ENCODE measurements around the gene GID8.

The GID8 gene

GRCh38 chr20:62986257-62986800 is 48.4 kb downstream of the GID8 start:
- DNase-seq (ENCODE audit: low read depth), result no peak

- no peak for DNase-seq (ENCODE audit: low read depth)
Measured at GRCh38 chr20:62987114-62987513, 49.2 kb downstream of the GID8 start.

DNA sequence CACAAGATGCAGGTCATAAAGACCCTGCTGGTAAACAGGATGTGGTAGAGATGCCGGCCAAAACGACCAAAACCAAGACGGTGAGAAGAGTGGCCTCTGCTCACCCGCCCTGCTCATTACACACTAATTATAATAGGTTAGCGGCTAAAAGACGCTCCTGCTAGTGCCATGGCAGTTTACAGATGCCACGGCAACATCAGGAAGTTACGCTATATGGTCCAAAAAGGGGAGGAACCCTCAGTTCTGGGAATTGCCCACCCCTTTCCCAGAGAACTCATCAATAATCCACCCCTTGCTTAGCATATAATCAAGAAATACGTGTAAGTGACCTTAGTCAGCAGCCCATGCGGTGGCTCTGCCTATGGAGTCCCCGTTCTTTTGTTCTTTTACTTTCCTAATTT is 51.3 kb downstream of the GID8 start:
- no peak for DNase-seq (ENCODE audit: low read depth)

- DNase-seq (ENCODE audit: low read depth), result no peak
Measured at GRCh38 chr20:62990306-62990825, 52.4 kb downstream of the GID8 start.

- DNase-seq (ENCODE audit: low read depth), result no peak
Measured at GRCh38 chr20:62991196-62991807, 53.4 kb downstream of the GID8 start.

- DNase-seq (ENCODE audit: low read depth), result no peak
Measured at GRCh38 chr20:62991863-62992262, 53.9 kb downstream of the GID8 start.

DNA sequence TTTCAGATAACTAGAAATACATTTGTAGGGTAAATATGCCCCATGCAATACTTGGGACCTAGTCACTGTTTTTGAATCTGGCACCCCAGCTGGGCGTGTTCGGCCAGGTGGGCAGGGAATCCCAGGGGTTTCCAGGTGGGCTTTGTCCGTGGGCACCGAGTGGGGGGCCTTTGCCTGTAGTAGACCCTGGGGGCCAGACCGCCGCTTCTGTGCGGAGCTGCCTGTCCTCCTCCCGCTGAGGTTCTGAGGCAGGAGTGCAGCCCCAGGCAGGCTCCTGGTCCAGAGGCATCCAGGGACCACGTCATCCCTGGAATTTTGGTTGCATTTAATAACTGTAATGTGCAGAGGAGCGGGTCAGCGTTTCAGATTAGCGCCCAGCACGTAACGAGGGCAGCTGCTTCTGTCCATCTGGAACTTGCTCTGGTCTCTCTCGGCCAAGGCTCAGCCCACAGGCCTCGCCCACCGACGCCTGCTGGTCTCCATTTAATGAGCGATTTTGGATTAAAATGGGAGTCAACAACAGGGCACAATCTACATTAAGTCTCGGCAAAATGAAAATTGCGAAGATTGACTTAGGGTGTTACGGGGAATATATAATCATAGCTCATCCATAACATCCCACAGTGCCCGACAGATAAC is 56.0 kb downstream of the GID8 start:
- no peak for DNase-seq (ENCODE audit: low read depth)

DNA sequence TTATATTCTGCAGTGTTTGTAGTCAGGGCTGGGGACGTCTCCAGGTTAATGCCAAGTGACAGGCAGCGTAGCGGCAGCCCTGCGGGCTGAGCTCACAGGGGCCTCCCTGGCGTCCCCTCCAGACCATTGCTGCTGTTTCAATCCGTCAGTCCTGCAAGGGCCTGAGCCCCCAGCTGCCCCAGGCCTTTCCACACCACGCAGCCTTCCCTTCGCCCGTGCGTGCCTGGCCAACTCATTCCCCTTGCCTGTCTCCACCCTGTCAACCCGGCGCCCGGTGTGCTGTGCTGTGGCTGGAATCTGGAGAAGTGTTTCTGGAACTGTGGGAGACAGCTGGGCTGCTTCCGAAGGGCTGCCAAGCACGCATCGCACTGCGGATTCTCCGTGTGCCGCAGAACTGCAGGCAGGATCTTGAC is 56.9 kb downstream of the GID8 start:
- DNase-seq (ENCODE audit: low read depth), result no peak

GRCh38 chr20:62995481-62995880 is 57.5 kb downstream of the GID8 start:
- no peak for DNase-seq (ENCODE audit: low read depth)

DNA sequence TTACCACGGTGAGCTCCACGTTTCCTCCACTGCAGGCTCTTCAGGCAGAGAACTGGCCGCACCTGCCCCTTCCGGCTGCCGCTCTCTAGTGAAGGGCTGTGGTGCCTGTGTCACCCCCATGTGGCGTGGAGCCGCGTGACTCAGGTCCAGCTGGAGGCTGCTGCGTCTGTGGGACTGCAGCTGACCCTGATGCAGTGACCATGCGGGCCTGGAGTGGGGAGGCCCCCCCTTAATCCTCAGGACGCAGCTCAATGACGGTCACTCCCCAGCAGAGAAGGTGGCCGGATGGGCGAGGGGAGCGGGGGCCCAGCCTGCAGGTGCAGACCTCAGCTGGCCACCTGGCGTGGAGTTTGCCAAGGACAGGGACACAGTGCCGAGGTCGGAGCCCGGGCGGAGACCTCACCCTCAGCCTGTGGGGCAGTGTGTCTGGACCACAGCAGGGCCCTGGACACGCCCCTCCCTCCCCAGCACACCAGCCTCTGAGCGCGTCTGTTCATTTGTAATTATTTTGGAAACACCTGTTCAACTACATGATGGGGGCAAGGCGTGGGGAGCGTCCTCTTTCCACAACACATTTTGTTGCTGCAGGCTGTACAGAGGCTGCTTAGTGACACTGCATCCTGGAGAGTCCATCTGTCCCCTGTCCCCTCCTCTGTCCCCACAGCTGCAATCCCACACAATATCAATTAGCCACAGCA is 58.1 kb downstream of the GID8 start:
- no peak for DNase-seq (ENCODE audit: low read depth)

DNA sequence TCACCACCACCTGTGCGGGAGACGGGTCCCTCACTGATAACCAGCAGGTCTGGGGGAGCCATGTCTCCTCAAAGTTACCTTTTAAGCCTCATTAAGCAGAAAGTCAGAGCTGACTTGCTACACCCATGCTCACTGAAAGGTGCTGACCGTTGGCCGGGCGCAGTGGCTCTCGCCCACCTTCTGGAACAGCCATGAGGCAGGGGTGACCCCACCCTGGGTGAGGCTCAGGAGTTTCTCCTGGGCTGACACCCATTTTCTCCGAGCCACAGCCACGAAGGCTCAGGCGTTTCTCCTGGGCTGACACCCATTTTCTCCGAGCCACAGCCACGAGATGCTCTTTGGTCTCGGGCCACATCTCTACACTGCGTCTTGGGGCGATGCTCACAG is 58.6 kb downstream of the GID8 start:
- DNase-seq (ENCODE audit: low read depth), result no peak

GRCh38 chr20:62997417-62998035 is 59.6 kb downstream of the GID8 start:
- DNase-seq (ENCODE audit: low read depth), result no peak

All from stimulated activated CD4-positive, alpha-beta T cell treated with anti-CD3 and anti-CD28 coated beads, Interleukin-2, amount 100 ng/mL, for 4 hours (primary cell).